ENCODE results near the gene PAX6. TPM values are rescaled to one million over a fixed set of nuclear protein-coding genes. Genes with fewer than 3 reads are reported as not detected.
A peak's percentile ranks its signal among the peaks of the same experiment; 100 is the strongest.

PAX6 gene
- total RNA-seq, 2 donors from 2014 or later, result 5.4 to 6.8 TPM

DNA sequence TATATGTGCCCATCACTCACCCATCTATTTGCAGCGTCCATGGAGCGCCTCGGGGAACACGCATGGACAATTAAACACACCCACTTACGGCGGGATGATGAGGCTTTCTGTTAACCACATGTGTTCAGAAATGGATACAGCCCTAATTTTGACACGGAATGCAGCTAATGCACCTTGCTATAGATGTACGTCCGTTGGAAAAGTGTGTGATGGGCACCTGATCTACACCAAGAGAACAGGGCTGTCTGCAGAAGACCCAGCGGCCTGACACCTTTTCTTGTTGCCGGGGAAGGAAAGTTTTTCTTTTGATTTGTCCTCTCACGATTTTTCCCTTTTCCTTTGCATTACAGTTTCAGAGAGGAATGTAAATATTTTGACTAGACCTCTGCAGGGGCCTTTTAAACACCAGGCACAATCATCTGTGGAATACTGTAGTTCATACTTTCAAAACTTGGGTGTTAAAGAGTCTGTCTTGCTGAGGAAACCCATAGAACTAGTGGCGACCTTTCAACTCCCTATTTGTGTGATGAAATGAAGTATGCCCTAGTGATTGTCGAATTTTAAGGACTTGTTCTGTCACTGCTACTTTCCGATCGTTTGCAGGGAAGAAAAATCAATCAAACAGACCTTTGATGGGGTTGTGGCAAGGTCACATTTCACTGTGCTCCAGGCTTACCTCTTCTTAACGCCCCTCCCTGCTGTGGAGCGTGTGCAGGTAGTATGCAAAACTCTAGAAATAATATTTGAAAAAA is 16.5 kb upstream of the PAX6 start:
- Mint-ChIP-seq H3K36me3 (ENCODE audit: low read depth) (no peaks in the 10 kb centered on the region), H3K4me1 (peaks cover 41% of the 10 kb centered on the region), H3K27ac (no peak overlapping the region), H3K27me3 (ENCODE audit: insufficient read depth) (peaks cover 71% of the 10 kb centered on the region), H3K9me3 (no peaks in the 10 kb centered on the region), H3K4me3 (peak overlapping the region; percentile 38)
- no peaks in the 10 kb centered on the region for H3K9me3 ChIP-seq (ENCODE audit: control insufficient read depth, low read length)
- H3K9ac ChIP-seq (ENCODE audit: extremely low read depth, low read length, poor library complexity, severe bottlenecking), result no peak overlapping the region
- peaks cover 25% of the 10 kb centered on the region for H3K4me1 ChIP-seq (ENCODE audit: control insufficient read depth, insufficient read depth, low read length)
- no peaks in the 10 kb centered on the region for H3K36me3 ChIP-seq (ENCODE audit: control insufficient read depth, insufficient read depth, low read length)
- H3K27me3 ChIP-seq (ENCODE audit: control insufficient read depth, insufficient read depth, low read length, poor library complexity, severe bottlenecking), result peaks cover 64% of the 10 kb centered on the region
- DNase-seq, result no peak
- TF ChIP-seq, protein P1, sequence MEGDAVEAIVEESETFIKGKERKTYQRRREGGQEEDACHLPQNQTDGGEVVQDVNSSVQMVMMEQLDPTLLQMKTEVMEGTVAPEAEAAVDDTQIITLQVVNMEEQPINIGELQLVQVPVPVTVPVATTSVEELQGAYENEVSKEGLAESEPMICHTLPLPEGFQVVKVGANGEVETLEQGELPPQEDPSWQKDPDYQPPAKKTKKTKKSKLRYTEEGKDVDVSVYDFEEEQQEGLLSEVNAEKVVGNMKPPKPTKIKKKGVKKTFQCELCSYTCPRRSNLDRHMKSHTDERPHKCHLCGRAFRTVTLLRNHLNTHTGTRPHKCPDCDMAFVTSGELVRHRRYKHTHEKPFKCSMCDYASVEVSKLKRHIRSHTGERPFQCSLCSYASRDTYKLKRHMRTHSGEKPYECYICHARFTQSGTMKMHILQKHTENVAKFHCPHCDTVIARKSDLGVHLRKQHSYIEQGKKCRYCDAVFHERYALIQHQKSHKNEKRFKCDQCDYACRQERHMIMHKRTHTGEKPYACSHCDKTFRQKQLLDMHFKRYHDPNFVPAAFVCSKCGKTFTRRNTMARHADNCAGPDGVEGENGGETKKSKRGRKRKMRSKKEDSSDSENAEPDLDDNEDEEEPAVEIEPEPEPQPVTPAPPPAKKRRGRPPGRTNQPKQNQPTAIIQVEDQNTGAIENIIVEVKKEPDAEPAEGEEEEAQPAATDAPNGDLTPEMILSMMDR (conservative IDR thresholded peaks at IDR 0.05), result no peak
- H3K4me3 ChIP-seq (ENCODE audit: low read length), result no peak overlapping the region
- 5 to 11% methylated on average over 12 to 16 of the region's 18 CpGs for WGBS, 2 experiments (ENCODE audit: insufficient coverage in 1 of 2, insufficient read length in 1 of 2)
- no peak overlapping the region for H3K27ac ChIP-seq (ENCODE audit: low read depth, low read length)

- H3K4me1 Mint-ChIP-seq, result peaks cover 46% of the 10 kb centered on the region
- peak; percentile 78 for DNase-seq
- Histone ChIP-seq H3K27ac (ENCODE audit: low read depth, low read length) (no peak overlapping the region), H3K27me3 (ENCODE audit: control insufficient read depth, insufficient read depth, low read length, poor library complexity, severe bottlenecking) (peaks cover 67% of the 10 kb centered on the region), H3K9ac (ENCODE audit: extremely low read depth, low read length, poor library complexity, severe bottlenecking) (no peak overlapping the region), H3K9me3 (ENCODE audit: control insufficient read depth, low read length) (no peaks in the 10 kb centered on the region), H3K36me3 (ENCODE audit: control insufficient read depth, insufficient read depth, low read length) (no peaks in the 10 kb centered on the region), H3K4me3 (ENCODE audit: low read length) (peak overlapping the region; percentile 61), H3K4me1 (ENCODE audit: control insufficient read depth, insufficient read depth, low read length) (peaks cover 25% of the 10 kb centered on the region)
- TF ChIP-seq, protein P1 (conservative IDR thresholded peaks at IDR 0.05), result no peak
- H3K9me3 Mint-ChIP-seq, result no peaks in the 10 kb centered on the region
- peaks cover 78% of the 10 kb centered on the region for H3K27me3 Mint-ChIP-seq (ENCODE audit: insufficient read depth)
- WGBS, 2 experiments (ENCODE audit: insufficient coverage in 1 of 2, insufficient read length in 1 of 2), result 5 to 6% methylated on average over 11 to 55 of the region's 55 CpGs
- H3K4me3 Mint-ChIP-seq, result peak overlapping the region; percentile 38
- H3K27ac Mint-ChIP-seq, result no peak overlapping the region
- no peaks in the 10 kb centered on the region for H3K36me3 Mint-ChIP-seq (ENCODE audit: low read depth)
Observed at GRCh38 chr11:31826536-31827438, 15.7 kb upstream of the PAX6 start.

DNA sequence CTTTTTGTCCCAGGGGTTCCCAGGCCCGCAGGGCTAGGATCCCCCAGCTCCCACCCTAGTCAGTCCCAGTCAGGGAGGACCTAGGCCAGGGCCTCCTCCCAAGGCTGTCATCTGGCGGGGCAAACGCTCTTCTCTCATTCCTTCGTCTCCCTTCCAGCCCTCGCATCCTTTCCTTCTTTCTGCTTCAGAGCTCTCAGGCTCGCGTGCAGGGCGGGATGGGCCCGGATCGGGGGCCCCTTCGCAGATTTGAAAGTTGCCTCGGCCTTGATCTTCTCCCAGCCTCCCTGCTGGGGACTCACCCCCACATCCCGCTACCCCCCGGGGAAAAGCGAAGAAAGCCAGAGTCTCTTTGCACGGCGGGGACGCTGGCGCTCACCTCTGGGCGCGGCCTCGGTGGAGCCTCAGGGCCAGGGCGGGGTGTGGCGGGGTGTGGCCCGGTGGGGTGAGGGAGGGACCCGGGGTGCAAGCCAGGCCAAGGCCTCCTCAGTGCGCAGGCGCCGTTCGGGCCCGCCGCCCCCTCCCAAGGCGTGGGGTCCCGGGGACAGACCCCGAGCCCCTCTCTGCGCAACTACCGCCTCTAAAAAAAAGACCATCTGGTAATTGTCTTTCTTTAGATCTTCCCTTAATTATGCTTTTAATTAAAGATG is 14.8 kb upstream of the PAX6 start:
- peaks cover 75% of the 10 kb centered on the region for H3K27me3 ChIP-seq (ENCODE audit: control insufficient read depth, insufficient read depth, low read length, poor library complexity, severe bottlenecking)
- TF ChIP-seq, protein P1 (conservative IDR thresholded peaks at IDR 0.05), result no peak
- Mint-ChIP-seq H3K36me3 (ENCODE audit: low read depth) (no peaks in the 10 kb centered on the region), H3K9me3 (no peaks in the 10 kb centered on the region), H3K4me3 (peak overlapping the region; percentile 38), H3K4me1 (peaks cover 50% of the 10 kb centered on the region), H3K27ac (no peak overlapping the region), H3K27me3 (ENCODE audit: insufficient read depth) (peaks cover 85% of the 10 kb centered on the region)
- no peaks in the 10 kb centered on the region for H3K36me3 ChIP-seq (ENCODE audit: control insufficient read depth, insufficient read depth, low read length)
- H3K4me3 ChIP-seq (ENCODE audit: low read length), result peak overlapping the region; percentile 61
- peaks cover 25% of the 10 kb centered on the region for H3K4me1 ChIP-seq (ENCODE audit: control insufficient read depth, insufficient read depth, low read length)
- no peaks in the 10 kb centered on the region for H3K9me3 ChIP-seq (ENCODE audit: control insufficient read depth, low read length)
- H3K9ac ChIP-seq (ENCODE audit: extremely low read depth, low read length, poor library complexity, severe bottlenecking), result no peak overlapping the region
- 0 to 6% methylated on average over 6 to 37 of the region's 37 CpGs for WGBS, 2 experiments (ENCODE audit: insufficient coverage in 1 of 2, insufficient read length in 1 of 2)
- DNase-seq, result peak; percentile 72
- no peak overlapping the region for H3K27ac ChIP-seq (ENCODE audit: low read depth, low read length)

Measured in endodermal cell (in vitro differentiated cells).